ENCODE results near the gene PI16.
A peak's percentile ranks its signal among the peaks of the same experiment; 100 is the strongest.
"Not testable (repeated sequence)": the region's sequence is repeated elsewhere in the genome, so short reads cannot be mapped to it uniquely, and the experiment has no call there.

The PI16 gene

GRCh38 chr6:36929607-36930006 lies 24.9 kb upstream of the PI16 start:
- DNase-seq, result no peak

GRCh38 chr6:36930483-36930882 lies 24.1 kb upstream of the PI16 start:
- no peak for DNase-seq

GRCh38 chr6:36933102-36933501 lies 21.4 kb upstream of the PI16 start:
- DNase-seq, result no peak

- no peak for DNase-seq
Measured at GRCh38 chr6:36933519-36933918, 21.0 kb upstream of the PI16 start.

GRCh38 chr6:36934901-36935300 lies 19.6 kb upstream of the PI16 start:
- no peak for DNase-seq

- DNase-seq, result no peak
Measured at GRCh38 chr6:36936824-36937223, 17.7 kb upstream of the PI16 start.

- no peak for DNase-seq
Measured at GRCh38 chr6:36937896-36938295, 16.6 kb upstream of the PI16 start.

- no peak for DNase-seq
Measured at GRCh38 chr6:36938536-36938935, 16.0 kb upstream of the PI16 start.

- DNase-seq, result not testable (repeated sequence)
Measured at GRCh38 chr6:36939005-36939404, 15.5 kb upstream of the PI16 start.

- DNase-seq, result no peak
Measured at GRCh38 chr6:36940027-36940426, 14.5 kb upstream of the PI16 start.

- not testable (repeated sequence) for DNase-seq
Measured at GRCh38 chr6:36941561-36941960, 13.0 kb upstream of the PI16 start.

GRCh38 chr6:36942329-36942728 lies 12.2 kb upstream of the PI16 start:
- not testable (repeated sequence) for DNase-seq

GRCh38 chr6:36944650-36945049 lies 9.9 kb upstream of the PI16 start:
- DNase-seq, result no peak

- DNase-seq, result no peak
Measured at GRCh38 chr6:36945301-36945700, 9.2 kb upstream of the PI16 start.

- no peak for DNase-seq
Measured at GRCh38 chr6:36946526-36946925, 8.0 kb upstream of the PI16 start.

- no peak for DNase-seq
Measured at GRCh38 chr6:36947570-36948351, 6.8 kb upstream of the PI16 start.

GRCh38 chr6:36949076-36949475 lies 5.5 kb upstream of the PI16 start:
- DNase-seq, result not testable (repeated sequence)

- DNase-seq, result no peak
Measured at GRCh38 chr6:36949636-36950035, 4.9 kb upstream of the PI16 start.

GRCh38 chr6:36953931-36954261 lies 642 bp upstream of the PI16 start:
- no peak for DNase-seq

- no peak for DNase-seq
Measured at GRCh38 chr6:36955136-36955535, 598 bp downstream of the PI16 start.

GRCh38 chr6:36955671-36956445 lies 1.3 kb downstream of the PI16 start:
- peak in 1 of 2 experiments; percentile 39 for DNase-seq

GRCh38 chr6:36956446-36956820 lies 1.9 kb downstream of the PI16 start:
- DNase-seq, result no peak

- DNase-seq, result no peak
Measured at GRCh38 chr6:36957773-36958271, 3.3 kb downstream of the PI16 start.
